Adrenal gland (tissue), 12 donors: Measurements from ENCODE around the gene SMAP2. TPM values are rescaled to one million over a fixed set of nuclear protein-coding genes. Genes with fewer than 3 reads are reported as not detected.
A peak's percentile ranks its signal among the peaks of the same experiment; 100 is the strongest.

Experiments
- DNase-seq, 7 donors: peaks; one replicate each; pipeline ENCODE4 v3.0.0-alpha.2; 2019 to 2020
- H3K27ac ChIP-seq, 5 donors: fragments of 200-600 bp; sonication (generic) in 4 of 5; 1 replicate in 3 of 5; 2 replicates in 2 of 5; pipeline versions ENCODE4 v1.5.1 to v1.8.0; 2016 to 2020; ENCODE audit warnings: mild to moderate bottlenecking in 1 of 5
- H3K27me3 ChIP-seq: fragments of 200-600 bp; 2 replicates; pipeline ENCODE4 v1.8.0; 2021
- H3K36me3 ChIP-seq, 2 donors: fragments of 200-600 bp; replicated peaks in 1 of 2; 1 replicate in 1 of 2; 2 replicates in 1 of 2; pipeline versions ENCODE4 v1.5.1 to v1.8.0; 2018 to 2022
- H3K4me1 ChIP-seq, 2 donors: fragments of 200-600 bp; replicated peaks in 1 of 2; 1 replicate in 1 of 2; 2 replicates in 1 of 2; pipeline versions ENCODE4 v1.5.1 to v1.8.0; 2018 to 2021
- H3K4me3 ChIP-seq, 4 donors: fragments of 200-600 bp; sonication (generic) in 3 of 4; one replicate each; pipeline ENCODE4 v1.5.1; 2016 to 2018
- H3K9me3 ChIP-seq, 3 donors: fragments of 200-600 bp; sonication (generic) in 1 of 3; replicated peaks in 1 of 3; 1 replicate in 2 of 3; 2 replicates in 1 of 3; pipeline versions ENCODE4 v1.5.1 to v1.8.0; 2016 to 2021
- CTCF ChIP-seq, 6 experiments: fragments of 450-650 bp in 4 of 6; fragments of 200-600 bp in 2 of 6; sonication (generic) in 1 of 6; IDR thresholded peaks; 1 replicate in 5 of 6; 2 replicates in 1 of 6; pipeline versions ENCODE4 v1.5.1 to v1.8.0; 2016 to 2021; ENCODE audit warnings: antibody characterized with exemption in 6 of 6, mild to moderate bottlenecking in 2 of 6, moderate library complexity in 1 of 6
- POLR2A ChIP-seq, 2 donors: fragments of 450-650 bp; IDR thresholded peaks; one replicate each; pipeline ENCODE4 v1.6.1; 2017; ENCODE audit warnings: antibody characterized with exemption in 2 of 2, mild to moderate bottlenecking in 2 of 2, moderate library complexity in 1 of 2
- WGBS, 4 donors: extraction: QIAGEN DNeasy Blood & Tissue Kit in 2 of 4; methylation state at CpG; one replicate each; pipeline versions ENCODE4 v1.1.5 to v1.1.7; 2013 to 2017; 5-methylcytosine and 5-hydroxymethylcytosine counted together
- intact Hi-C, 2 donors: fragments of 100-400 bp; cut with DNase I; formaldehyde crosslinking; loops; one replicate each; pipeline versions ENCODE4 v1.14.1 to v1.15.0; 2022 to 2023
- polyA plus RNA-seq, 3 donors: library from polyadenylated mRNA; stranded (reverse); fragments of 200-250 nt in 2 of 3; fragments of 350-450 nt in 1 of 3; fragmentation: Illumina TruSeq in 1 of 3; extraction: RNeasy Lipid Tissue Mini Kit (QIAGEN cat#74804) in 1 of 3; gene quantifications; one replicate each; pipeline ENCODE4 v1.2.3, GENCODE V29; 2013 to 2014
- total RNA-seq, 9 donors: library from RNA; depleted of rRNA in 4 of 9; stranded (reverse); fragments of >200 nt in 4 of 9; fragments of 120-200 nt in 1 of 9; fragmentation: NEBNext Ultra II Directional in 1 of 9; extraction: Animal tissue kit (Norgen Biotek cat#: 25700) in 1 of 9; gene quantifications; one replicate each; pipeline versions ENCODE4 v1.1.0 to v1.2.4, GENCODE V29; 2013 to 2023
- donor health status: healthy with polysubstance abuse.
- donor health status: Bipolar disorder and iron deficiency.
- donor health status: DM: yes; HTN: yes; CAD: no.
- donor health status: DM: no; HTN: no; CAD: no.
- donor health status: DM: no; HTN: no; CAD: no.
- donor health status: DM: yes; HTN: yes; CAD: no.

Gene SMAP2
- total and polyA plus RNA-seq, 12 donors = 15.0 to 55.9 (median 36.3) TPM

- intact Hi-C loops = no loop called here
- DNase-seq = no peak
- Histone ChIP-seq H3K4me1 (no peaks in the 10 kb centered on the region), H3K4me3 (no peak overlapping the region), H3K9me3 (peaks cover 0 to 5% (median 0%) of the 10 kb centered on the region in 3 donors), H3K27me3 (no peaks in the 10 kb centered on the region), H3K27ac (peak overlapping the region in 1 of 5 donors; percentile 58), H3K36me3 (no peaks in the 10 kb centered on the region)
- no peak for TF ChIP-seq POLR2A (IDR thresholded peaks at IDR 0.05)
- TF ChIP-seq CTCF (IDR thresholded peaks at IDR 0.05) = no peak
- WGBS, 4 donors = 81 to 90% (median 82%) methylated on average over 3 of the region's 3 CpGs
Measured at GRCh38 chr1:40353082-40353481, 20.4 kb upstream of the SMAP2 start.

GRCh38 chr1:40357625-40358024, 15.9 kb upstream of the SMAP2 start:
- Histone ChIP-seq H3K4me3 (no peak overlapping the region), H3K27ac (no peak overlapping the region), H3K9me3 (peaks cover 0 to 5% (median 0%) of the 10 kb centered on the region in 3 donors), H3K36me3 (no peaks in the 10 kb centered on the region), H3K4me1 (no peaks in the 10 kb centered on the region), H3K27me3 (no peaks in the 10 kb centered on the region)
- TF ChIP-seq CTCF (IDR thresholded peaks at IDR 0.05) (no peak), POLR2A (IDR thresholded peaks at IDR 0.05) (no peak)
- no peak for DNase-seq
- intact Hi-C loops = no loop called here

GRCh38 chr1:40360631-40361030, 12.9 kb upstream of the SMAP2 start:
- no peaks in the 10 kb centered on the region for H3K4me1 ChIP-seq
- DNase-seq = no peak
- no peak overlapping the region for H3K27ac ChIP-seq
- peaks cover 0 to 5% (median 0%) of the 10 kb centered on the region in 3 donors for H3K9me3 ChIP-seq
- intact Hi-C loops = no loop called here
- no peaks in the 10 kb centered on the region for H3K36me3 ChIP-seq
- no peak overlapping the region for H3K4me3 ChIP-seq
- TF ChIP-seq CTCF (IDR thresholded peaks at IDR 0.05) (no peak), POLR2A (IDR thresholded peaks at IDR 0.05) (no peak)
- peaks cover 6% of the 10 kb centered on the region for H3K27me3 ChIP-seq

- Histone ChIP-seq H3K9me3 (peaks cover 0 to 5% (median 0%) of the 10 kb centered on the region in 3 donors), H3K36me3 (no peaks in the 10 kb centered on the region), H3K27ac (no peak overlapping the region), H3K27me3 (peaks cover 6% of the 10 kb centered on the region), H3K4me1 (no peaks in the 10 kb centered on the region), H3K4me3 (no peak overlapping the region)
- no peak for TF ChIP-seq POLR2A (IDR thresholded peaks at IDR 0.05)
- no peak for TF ChIP-seq CTCF (IDR thresholded peaks at IDR 0.05)
- no peak for DNase-seq
- intact Hi-C loops = no loop called here
- WGBS, 4 donors = 67 to 100% (median 87%) methylated on average over 1 of the region's 1 CpG; no CpG with 5 or more reads in 1 of the 4 donors
Measured at GRCh38 chr1:40361201-40361600, 12.3 kb upstream of the SMAP2 start.
